ENCODE data around the gene MAU2.
"Not testable (repeated sequence)": the region's sequence is repeated elsewhere in the genome, so short reads cannot be mapped to it uniquely, and the experiment has no call there.

Gene MAU2

GRCh38 chr19:19342086-19343015, 21.7 kb downstream of the MAU2 start:
- Mint-ChIP-seq H3K4me1 (peaks cover 8% of the 10 kb centered on the region), H3K36me3 (ENCODE audit: insufficient read depth) (peaks cover 44% of the 10 kb centered on the region), H3K27me3 (no peaks in the 10 kb centered on the region), H3K9me3 (no peaks in the 10 kb centered on the region), H3K4me3 (no peak overlapping the region), H3K27ac (ENCODE audit: low read depth) (no peak overlapping the region)
- ATAC-seq (replicated peaks; ENCODE audit: extremely low read depth, poor library complexity, severe bottlenecking) (no peak), DNase-seq (ENCODE audit: low spot score in 2 of 2) (no peak)

GRCh38 chr19:19343016-19343362, 22.4 kb downstream of the MAU2 start:
- peaks cover 45% of the 10 kb centered on the region for H3K36me3 Mint-ChIP-seq (ENCODE audit: insufficient read depth)
- H3K9me3 Mint-ChIP-seq = no peaks in the 10 kb centered on the region
- ATAC-seq (replicated peaks; ENCODE audit: extremely low read depth, poor library complexity, severe bottlenecking) = no peak
- no peak for DNase-seq (ENCODE audit: low spot score in 2 of 2)
- H3K27me3 Mint-ChIP-seq = no peaks in the 10 kb centered on the region
- H3K4me1 Mint-ChIP-seq = peaks cover 8% of the 10 kb centered on the region
- no peak overlapping the region for H3K27ac Mint-ChIP-seq (ENCODE audit: low read depth)
- H3K4me3 Mint-ChIP-seq = no peak overlapping the region

- Mint-ChIP-seq H3K27ac (ENCODE audit: low read depth) (no peak overlapping the region), H3K9me3 (no peaks in the 10 kb centered on the region), H3K36me3 (ENCODE audit: insufficient read depth) (peaks cover 39% of the 10 kb centered on the region), H3K4me1 (peaks cover 8% of the 10 kb centered on the region), H3K4me3 (no peak overlapping the region), H3K27me3 (no peaks in the 10 kb centered on the region)
- DNase-seq (ENCODE audit: low spot score in 2 of 2) (no peak), ATAC-seq (replicated peaks; ENCODE audit: extremely low read depth, poor library complexity, severe bottlenecking) (no peak)
These were observed 23.1 kb downstream of the MAU2 start for GRCh38 chr19:19343762-19344161.

GRCh38 chr19:19345232-19345631, 24.6 kb downstream of the MAU2 start:
- Mint-ChIP-seq H3K9me3 (no peaks in the 10 kb centered on the region), H3K4me1 (peaks cover 8% of the 10 kb centered on the region), H3K27ac (ENCODE audit: low read depth) (no peak overlapping the region), H3K4me3 (no peak overlapping the region), H3K27me3 (no peaks in the 10 kb centered on the region), H3K36me3 (ENCODE audit: insufficient read depth) (peaks cover 44% of the 10 kb centered on the region)
- DNase-seq (ENCODE audit: low spot score in 2 of 2) (no peak), ATAC-seq (replicated peaks; ENCODE audit: extremely low read depth, poor library complexity, severe bottlenecking) (no peak)

- Mint-ChIP-seq H3K9me3 (no peaks in the 10 kb centered on the region), H3K4me1 (peaks cover 8% of the 10 kb centered on the region), H3K27ac (ENCODE audit: low read depth) (no peak overlapping the region), H3K27me3 (no peaks in the 10 kb centered on the region), H3K36me3 (ENCODE audit: insufficient read depth) (peaks cover 46% of the 10 kb centered on the region), H3K4me3 (no peak overlapping the region)
- DNase-seq (ENCODE audit: low spot score in 2 of 2) (no peak), ATAC-seq (replicated peaks; ENCODE audit: extremely low read depth, poor library complexity, severe bottlenecking) (no peak)
These were observed 25.3 kb downstream of the MAU2 start for GRCh38 chr19:19345970-19346369.

GRCh38 chr19:19347401-19348110, 26.9 kb downstream of the MAU2 start:
- H3K27me3 Mint-ChIP-seq = no peaks in the 10 kb centered on the region
- peaks cover 8% of the 10 kb centered on the region for H3K4me1 Mint-ChIP-seq
- no peak overlapping the region for H3K27ac Mint-ChIP-seq (ENCODE audit: low read depth)
- H3K9me3 Mint-ChIP-seq = no peaks in the 10 kb centered on the region
- DNase-seq (ENCODE audit: low spot score in 2 of 2) (no peak), ATAC-seq (replicated peaks; ENCODE audit: extremely low read depth, poor library complexity, severe bottlenecking) (no peak)
- H3K4me3 Mint-ChIP-seq = no peak overlapping the region
- H3K36me3 Mint-ChIP-seq (ENCODE audit: insufficient read depth) = peaks cover 52% of the 10 kb centered on the region

GRCh38 chr19:19348266-19348665, 27.6 kb downstream of the MAU2 start:
- ATAC-seq (replicated peaks; ENCODE audit: extremely low read depth, poor library complexity, severe bottlenecking) (no peak), DNase-seq (ENCODE audit: low spot score in 2 of 2) (no peak)
- Mint-ChIP-seq H3K27me3 (no peaks in the 10 kb centered on the region), H3K4me1 (peaks cover 8% of the 10 kb centered on the region), H3K9me3 (no peaks in the 10 kb centered on the region), H3K27ac (ENCODE audit: low read depth) (no peak overlapping the region), H3K36me3 (ENCODE audit: insufficient read depth) (peaks cover 54% of the 10 kb centered on the region), H3K4me3 (no peak overlapping the region)

GRCh38 chr19:19349365-19349764, 28.7 kb downstream of the MAU2 start:
- DNase-seq (ENCODE audit: low spot score in 2 of 2) (no peak), ATAC-seq (replicated peaks; ENCODE audit: extremely low read depth, poor library complexity, severe bottlenecking) (no peak)
- Mint-ChIP-seq H3K9me3 (no peaks in the 10 kb centered on the region), H3K36me3 (ENCODE audit: insufficient read depth) (peaks cover 49% of the 10 kb centered on the region), H3K27ac (ENCODE audit: low read depth) (no peak overlapping the region), H3K4me3 (no peak overlapping the region), H3K27me3 (no peaks in the 10 kb centered on the region), H3K4me1 (peaks cover 8% of the 10 kb centered on the region)

- H3K9me3 Mint-ChIP-seq; ATAC-seq (replicated peaks; ENCODE audit: extremely low read depth, poor library complexity, severe bottlenecking); DNase-seq (ENCODE audit: low spot score in 2 of 2); H3K4me3 Mint-ChIP-seq; H3K4me1 Mint-ChIP-seq; H3K27me3 Mint-ChIP-seq; H3K27ac Mint-ChIP-seq (ENCODE audit: low read depth): not testable (repeated sequence)
- peaks cover 45% of the 10 kb centered on the region for H3K36me3 Mint-ChIP-seq (ENCODE audit: insufficient read depth)
These were observed 30.1 kb downstream of the MAU2 start for GRCh38 chr19:19350756-19351155.

GRCh38 chr19:19352823-19353222, 32.2 kb downstream of the MAU2 start:
- Mint-ChIP-seq H3K4me1 (no peaks in the 10 kb centered on the region), H3K9me3 (no peaks in the 10 kb centered on the region), H3K4me3 (no peak overlapping the region), H3K27me3 (no peaks in the 10 kb centered on the region), H3K36me3 (ENCODE audit: insufficient read depth) (peaks cover 34% of the 10 kb centered on the region), H3K27ac (ENCODE audit: low read depth) (peak overlapping the region; percentile 41)
- ATAC-seq (replicated peaks; ENCODE audit: extremely low read depth, poor library complexity, severe bottlenecking) (no peak), DNase-seq (ENCODE audit: low spot score in 2 of 2) (no peak)

- no peak overlapping the region for H3K4me3 Mint-ChIP-seq
- no peaks in the 10 kb centered on the region for H3K9me3 Mint-ChIP-seq
- DNase-seq (ENCODE audit: low spot score in 2 of 2) (no peak), ATAC-seq (replicated peaks; ENCODE audit: extremely low read depth, poor library complexity, severe bottlenecking) (no peak)
- H3K27ac Mint-ChIP-seq (ENCODE audit: low read depth) = no peak overlapping the region
- no peaks in the 10 kb centered on the region for H3K27me3 Mint-ChIP-seq
- H3K4me1 Mint-ChIP-seq = no peaks in the 10 kb centered on the region
- peaks cover 36% of the 10 kb centered on the region for H3K36me3 Mint-ChIP-seq (ENCODE audit: insufficient read depth)
These were observed 33.4 kb downstream of the MAU2 start for GRCh38 chr19:19354007-19354406.

- peaks cover 27% of the 10 kb centered on the region for H3K36me3 Mint-ChIP-seq (ENCODE audit: insufficient read depth)
- no peak for ATAC-seq (replicated peaks; ENCODE audit: extremely low read depth, poor library complexity, severe bottlenecking)
- H3K4me3 Mint-ChIP-seq = no peak overlapping the region
- H3K27me3 Mint-ChIP-seq = no peaks in the 10 kb centered on the region
- no peak overlapping the region for H3K27ac Mint-ChIP-seq (ENCODE audit: low read depth)
- no peak for DNase-seq (ENCODE audit: low spot score in 2 of 2)
- H3K9me3 Mint-ChIP-seq = no peaks in the 10 kb centered on the region
- no peaks in the 10 kb centered on the region for H3K4me1 Mint-ChIP-seq
These were observed 34.3 kb downstream of the MAU2 start for GRCh38 chr19:19354932-19355331.

- H3K4me3 Mint-ChIP-seq = no peak overlapping the region
- no peak for DNase-seq (ENCODE audit: low spot score in 2 of 2)
- peaks cover 22% of the 10 kb centered on the region for H3K36me3 Mint-ChIP-seq (ENCODE audit: insufficient read depth)
- no peaks in the 10 kb centered on the region for H3K27me3 Mint-ChIP-seq
- H3K27ac Mint-ChIP-seq (ENCODE audit: low read depth) = no peak overlapping the region
- ATAC-seq (replicated peaks; ENCODE audit: extremely low read depth, poor library complexity, severe bottlenecking) = no peak
- H3K4me1 Mint-ChIP-seq = no peaks in the 10 kb centered on the region
- no peaks in the 10 kb centered on the region for H3K9me3 Mint-ChIP-seq
These were observed 35.0 kb downstream of the MAU2 start for GRCh38 chr19:19355606-19356139.
